NCI-H748 (cell line): Measurements from ENCODE around the gene PIGR.

Source experiments
- DNase-seq: peaks from one replicate; lab custom pipeline; 2025; ENCODE audit not compliant: unreplicated experiment; lab: John Stamatoyannopoulos, UW

The PIGR gene

GRCh38 chr1:206946261-206946660 is at the start of gene PIGR:
TSS of gene PIGR (minus strand) at chr1:206946466. CDS start at chr1:206940531, 5,935 bp downstream.
- DNase-seq, result no peak

GRCh38 chr1:206992790-206993189 is 46.5 kb upstream of the PIGR start:
- DNase-seq, result no peak

- no peak for DNase-seq
Measured at GRCh38 chr1:206987873-206988272, 41.6 kb upstream of the PIGR start.

- DNase-seq, result no peak
Measured at GRCh38 chr1:206986885-206987284, 40.6 kb upstream of the PIGR start.

GRCh38 chr1:206986402-206986801 is 40.1 kb upstream of the PIGR start:
- no peak for DNase-seq

GRCh38 chr1:206985162-206985749 is 39.0 kb upstream of the PIGR start:
- no peak for DNase-seq

GRCh38 chr1:206982216-206982615 is 36.0 kb upstream of the PIGR start:
- DNase-seq, result peak; percentile 48

GRCh38 chr1:206979379-206980043 is 33.2 kb upstream of the PIGR start:
- DNase-seq, result peak; percentile 10

- DNase-seq, result no peak
Measured at GRCh38 chr1:206978259-206978658, 32.0 kb upstream of the PIGR start.

- peak; percentile 31 for DNase-seq
Measured at GRCh38 chr1:206975306-206975705, 29.0 kb upstream of the PIGR start.

- no peak for DNase-seq
Measured at GRCh38 chr1:206974140-206974539, 27.9 kb upstream of the PIGR start.

- DNase-seq, result no peak
Measured at GRCh38 chr1:206972728-206973127, 26.5 kb upstream of the PIGR start.

- no peak for DNase-seq
Measured at GRCh38 chr1:206971029-206971655, 24.9 kb upstream of the PIGR start.

GRCh38 chr1:206970446-206970845 is 24.2 kb upstream of the PIGR start, which contains the start of gene FCAMR:
TSS of gene FCAMR (minus strand) at chr1:206970460. CDS start at chr1:206970125, 335 bp downstream.
- DNase-seq, result no peak

- DNase-seq, result no peak
Measured at GRCh38 chr1:206969090-206969489, 22.8 kb upstream of the PIGR start.

- DNase-seq, result no peak
Measured at GRCh38 chr1:206967096-206967849, 21.0 kb upstream of the PIGR start.

- DNase-seq, result no peak
Measured at GRCh38 chr1:206965781-206966180, 19.5 kb upstream of the PIGR start.

- DNase-seq, result no peak
Measured at GRCh38 chr1:206963740-206964139, 17.5 kb upstream of the PIGR start.

GRCh38 chr1:206963119-206963712 is 16.9 kb upstream of the PIGR start:
- no peak for DNase-seq

- DNase-seq, result no peak
Measured at GRCh38 chr1:206962272-206962671, 16.0 kb upstream of the PIGR start.

- no peak for DNase-seq
Measured at GRCh38 chr1:206961668-206962067, 15.4 kb upstream of the PIGR start.
